A673 (cell line): ENCODE measurements around the gene PBX1. TPM values are rescaled to one million over a fixed set of nuclear protein-coding genes. Genes with fewer than 3 reads are reported as not detected.

Source experiments
- BruUV-seq: library from RNA; stranded (reverse); fragments of 400-500 nt; replicated peaks from 2 replicates; lab custom pipeline; 2021; lab: Mats Ljungman, UMichigan
- CTCF ChIA-PET: fragments of 300-600 bp; sonication (Branson Sonifier 250); formaldehyde crosslinking; loops from one replicate; lab custom pipeline; 2022; ENCODE audit warnings: antibody characterized with exemption; lab: Charles Lee
- POLR2A ChIA-PET: fragments of 300-600 bp; sonication (Branson Sonifier 250); formaldehyde crosslinking; loops from one replicate; lab custom pipeline; 2022; ENCODE audit warnings: antibody characterized with exemption; ENCODE audit not compliant: low non-redundant PET; lab: Charles Lee
- DNase-seq: peaks from one replicate; pipeline ENCODE4 v3.0.0-alpha.2; 2015; ENCODE audit warnings: low spot score
- H3K27ac ChIP-seq: fragments of 200-600 bp; sonication (generic); 2 replicates; pipeline ENCODE4 v1.5.1; 2016; ENCODE audit warnings: mixed run types, low read depth, mild to moderate bottlenecking, mixed read lengths, antibody characterized with exemption, low read length; ENCODE audit not compliant: poor library complexity, severe bottlenecking
- H3K27me3 ChIP-seq: fragments of 200-600 bp; sonication (generic); replicated peaks from 2 replicates; pipeline ENCODE4 v1.6.1; 2017; ENCODE audit warnings: mixed run types, low read depth, mild to moderate bottlenecking, mixed read lengths, antibody characterized with exemption, low read length; ENCODE audit not compliant: insufficient read depth, poor library complexity
- H3K36me3 ChIP-seq: fragments of 200-600 bp; sonication (generic); 2 replicates; pipeline ENCODE4 v1.6.1; 2016; ENCODE audit warnings: mixed run types, mild to moderate bottlenecking, mixed read lengths, antibody characterized with exemption, low read length; ENCODE audit not compliant: insufficient read depth, poor library complexity, severe bottlenecking
- H3K4me1 ChIP-seq: fragments of 200-600 bp; sonication (generic); 2 replicates; pipeline ENCODE4 v1.6.1; 2017; ENCODE audit warnings: mixed run types, mild to moderate bottlenecking, mixed read lengths, antibody characterized with exemption, low read length; ENCODE audit not compliant: insufficient read depth, poor library complexity, severe bottlenecking
- H3K4me3 ChIP-seq: fragments of 200-600 bp; sonication (generic); 2 replicates; pipeline ENCODE4 v1.5.1; 2016; ENCODE audit warnings: low read depth, mixed run types, mild to moderate bottlenecking, mixed read lengths, low read length; ENCODE audit not compliant: poor library complexity, severe bottlenecking
- H3K9me3 ChIP-seq: fragments of 200-600 bp; sonication (generic); 2 replicates; pipeline ENCODE4 v1.6.1; 2016; ENCODE audit warnings: mixed run types, low read depth, mild to moderate bottlenecking, mixed read lengths, antibody characterized with exemption, low read length; ENCODE audit not compliant: poor library complexity, severe bottlenecking
- CTCF ChIP-seq: fragments of 300-800, 200-600 bp; sonication (generic); conservative IDR thresholded peaks from 2 replicates; pipeline ENCODE4 v1.5.1; 2017; ENCODE audit warnings: low read depth, mild to moderate bottlenecking, antibody characterized with exemption, low read length, moderate library complexity, mixed read lengths
- EZH2 ChIP-seq: fragments of 200-600 bp; sonication (generic); IDR thresholded peaks from 2 replicates; pipeline ENCODE4 v1.6.1; 2017; ENCODE audit warnings: borderline replicate concordance, low read depth, mild to moderate bottlenecking, mixed read lengths, antibody characterized with exemption, low read length; ENCODE audit not compliant: poor library complexity, severe bottlenecking
- intact Hi-C: fragments of 100-400 bp; cut with micrococcal nuclease; formaldehyde crosslinking; loops from one replicate; pipeline ENCODE4 v1.10.0; 2022; ENCODE audit not compliant: unreplicated experiment
- total RNA-seq: library from RNA; stranded (reverse); gene quantifications from 2 replicates; pipeline ENCODE4 v1.2.3, GENCODE V29; 2021

The PBX1 gene
- total RNA-seq, 1 experiment from 2014 or later = 51.5 TPM

- no TSS peak for BruUV-seq
- no peak overlapping the region for H3K27ac ChIP-seq
- no peak overlapping the region for H3K4me3 ChIP-seq
- POLR2A ChIA-PET = no interaction called here
- intact Hi-C loops = no loop called here
- H3K9me3 ChIP-seq = no peaks in the 10 kb centered on the region
- no peak for TF ChIP-seq EZH2
- TF ChIP-seq CTCF = no peak
- H3K4me1 ChIP-seq = no peaks in the 10 kb centered on the region
- no peak for DNase-seq
- CTCF ChIA-PET = no interaction called here
- peaks cover 4% of the 10 kb centered on the region for H3K36me3 ChIP-seq
- H3K27me3 ChIP-seq = no peaks in the 10 kb centered on the region
Measured at GRCh38 chr1:164824542-164824941, 265.6 kb downstream of the PBX1 start.

GRCh38 chr1:164830628-164831027 lies 271.6 kb downstream of the PBX1 start:
- BruUV-seq = no TSS peak
- intact Hi-C loops = loop anchor here (10.0 kb wide), 1 partner anchor 464 kb away; no protein-coding TSS in a partner anchor
- TF ChIP-seq EZH2 = no peak
- TF ChIP-seq CTCF = no peak

GRCh38 chr1:164834641-164835040 lies 275.7 kb downstream of the PBX1 start:
- H3K4me3 ChIP-seq = no peak overlapping the region
- BruUV-seq = no TSS peak
- no peaks in the 10 kb centered on the region for H3K27me3 ChIP-seq
- no peak for TF ChIP-seq EZH2
- no peak for TF ChIP-seq CTCF
- intact Hi-C loops = loop anchor here (10.0 kb wide), 1 partner anchor 460 kb away; no protein-coding TSS in a partner anchor
- POLR2A ChIA-PET = no interaction called here
- CTCF ChIA-PET = no interaction called here
- H3K36me3 ChIP-seq = no peaks in the 10 kb centered on the region
- no peak overlapping the region for H3K27ac ChIP-seq
- no peaks in the 10 kb centered on the region for H3K9me3 ChIP-seq
- peaks cover 6% of the 10 kb centered on the region for H3K4me1 ChIP-seq
- no peak for DNase-seq

More at GRCh38 chr1:164830628-164831027, 271.6 kb downstream of the PBX1 start:
- no peak overlapping the region for H3K4me3 ChIP-seq
- no peaks in the 10 kb centered on the region for H3K36me3 ChIP-seq
- DNase-seq = no peak
- ChIA-PET POLR2A (no interaction called here), CTCF (no interaction called here)
- H3K9me3 ChIP-seq = no peaks in the 10 kb centered on the region
- H3K27ac ChIP-seq = no peak overlapping the region
- H3K4me1 ChIP-seq = no peaks in the 10 kb centered on the region
- no peaks in the 10 kb centered on the region for H3K27me3 ChIP-seq
